HepG2 (cell line): ENCODE results near the gene KIF3C. TPM values are rescaled to one million over a fixed set of nuclear protein-coding genes. Genes with fewer than 3 reads are reported as not detected.

ENCODE experiments used
- ARID2 ChIP-seq: sonication (generic); formaldehyde crosslinking; IDR thresholded peaks from 2 replicates; pipeline ENCODE4 v1.8.1; 2022; ENCODE audit warnings: mild to moderate bottlenecking, missing genetic modification reagents, borderline replicate concordance
- ARID3A ChIP-seq: IDR thresholded peaks from 2 replicates; pipeline ENCODE4 v1.6.1; 2012; ENCODE audit warnings: low read depth, low read length, improper control_type of control experiment
- KLF16 ChIP-seq, 2 experiments: sonication (generic) in 1 of 2; formaldehyde crosslinking in 1 of 2; IDR thresholded peaks; 2 replicates each; pipeline versions ENCODE4 v1.6.1 to v1.8.0; 2016 to 2023; ENCODE audit warnings: missing genetic modification reagents in 2 of 2, missing compliant biosample characterization in 1 of 2
- NFKB2 ChIP-seq: sonication (generic); formaldehyde crosslinking; IDR thresholded peaks from 2 replicates; pipeline ENCODE4 v1.4.0; 2020; ENCODE audit warnings: missing genetic modification reagents, borderline replicate concordance
- NR2F1 ChIP-seq, 2 experiments: fragments of 450-650 bp in 1 of 2; formaldehyde crosslinking in 1 of 2; IDR thresholded peaks; 2 replicates each; pipeline versions ENCODE4 v1.5.0 to v1.6.1; 2016 to 2020; ENCODE audit warnings: mild to moderate bottlenecking in 1 of 2, missing compliant biosample characterization in 1 of 2, missing genetic modification reagents in 1 of 2, moderate library complexity in 1 of 2
- PHF21A ChIP-seq: sonication (generic); formaldehyde crosslinking; IDR thresholded peaks from 2 replicates; pipeline ENCODE4 v1.5.0; 2020; ENCODE audit warnings: mild to moderate bottlenecking, missing genetic modification reagents
- RAD21 ChIP-seq: fragments of 450-650 bp; formaldehyde crosslinking; IDR thresholded peaks from 2 replicates; pipeline ENCODE4 v1.5.0; 2020; ENCODE audit warnings: mild to moderate bottlenecking
- TBP ChIP-seq: sonication (generic); formaldehyde crosslinking; IDR thresholded peaks from 2 replicates; pipeline ENCODE4 v1.5.0; 2020; ENCODE audit warnings: missing genetic modification reagents
- ZBTB21 ChIP-seq: sonication (generic); formaldehyde crosslinking; IDR thresholded peaks from 2 replicates; pipeline ENCODE4 v1.4.0; 2020; ENCODE audit warnings: missing genetic modification reagents
- ZNF563 ChIP-seq: sonication (generic); formaldehyde crosslinking; IDR thresholded peaks from 2 replicates; pipeline ENCODE4 v1.8.0; 2022; ENCODE audit warnings: mild to moderate bottlenecking, moderate library complexity, missing genetic modification reagents
- ZNF687 ChIP-seq: sonication (generic); formaldehyde crosslinking; IDR thresholded peaks from 2 replicates; pipeline ENCODE4 v1.5.1; 2020; ENCODE audit warnings: mild to moderate bottlenecking, missing genetic modification reagents, moderate library complexity
- ZNF777 ChIP-seq: sonication (generic); formaldehyde crosslinking; IDR thresholded peaks from 2 replicates; pipeline ENCODE4 v1.4.0; 2020; ENCODE audit warnings: missing genetic modification reagents
- ZSCAN9 ChIP-seq: IDR thresholded peaks from 2 replicates; pipeline ENCODE4 v1.6.1; 2016; ENCODE audit warnings: borderline replicate concordance
- polyA plus RNA-seq, 8 experiments: library from polyadenylated mRNA; depleted of rRNA in 3 of 8; stranded (reverse) in 7 of 8; unstranded in 1 of 8; fragments of >200 nt; fragmentation: Illumina TruSeq in 4 of 8; extraction: Trizol in 4 of 8; gene quantifications; 2 replicates each; pipeline versions ENCODE4 v1.2.1 to v1.2.3, GENCODE V29; 2011 to 2016; ENCODE audit warnings: low read depth in 4 of 8, missing spikeins in 1 of 8, mixed read lengths in 1 of 8; ENCODE audit not compliant: insufficient read depth in 1 of 8
- total RNA-seq, 5 experiments: library from RNA; depleted of rRNA; stranded (reverse); fragments of >200 nt; fragmentation: Illumina TruSeq; extraction: Trizol; gene quantifications; 2 replicates each; pipeline ENCODE4 v1.2.3, GENCODE V29; 2016; ENCODE audit warnings: low read depth in 1 of 5
- TF ChIP-seq, protein P1 (sequence below): sonication (generic); formaldehyde crosslinking; IDR thresholded peaks from 2 replicates; pipeline ENCODE4 v1.9.0; 2021; ENCODE audit warnings: mild to moderate bottlenecking, missing genetic modification reagents
- TF ChIP-seq, protein P2 (sequence below), 2 experiments: fragments of 450-650 bp in 1 of 2; sonication (generic) in 1 of 2; formaldehyde crosslinking; IDR thresholded peaks; 2 replicates each; pipeline versions ENCODE4 v1.5.0 to v1.8.0; 2020 to 2022; ENCODE audit warnings: mild to moderate bottlenecking in 1 of 2, missing genetic modification reagents in 1 of 2

Gene KIF3C
- total and polyA plus RNA-seq, 2 of the 13 experiments (the other 11 are each of a cell fraction or from before 2014, with no cell fraction given) = 3.6 to 4.9 TPM

DNA sequence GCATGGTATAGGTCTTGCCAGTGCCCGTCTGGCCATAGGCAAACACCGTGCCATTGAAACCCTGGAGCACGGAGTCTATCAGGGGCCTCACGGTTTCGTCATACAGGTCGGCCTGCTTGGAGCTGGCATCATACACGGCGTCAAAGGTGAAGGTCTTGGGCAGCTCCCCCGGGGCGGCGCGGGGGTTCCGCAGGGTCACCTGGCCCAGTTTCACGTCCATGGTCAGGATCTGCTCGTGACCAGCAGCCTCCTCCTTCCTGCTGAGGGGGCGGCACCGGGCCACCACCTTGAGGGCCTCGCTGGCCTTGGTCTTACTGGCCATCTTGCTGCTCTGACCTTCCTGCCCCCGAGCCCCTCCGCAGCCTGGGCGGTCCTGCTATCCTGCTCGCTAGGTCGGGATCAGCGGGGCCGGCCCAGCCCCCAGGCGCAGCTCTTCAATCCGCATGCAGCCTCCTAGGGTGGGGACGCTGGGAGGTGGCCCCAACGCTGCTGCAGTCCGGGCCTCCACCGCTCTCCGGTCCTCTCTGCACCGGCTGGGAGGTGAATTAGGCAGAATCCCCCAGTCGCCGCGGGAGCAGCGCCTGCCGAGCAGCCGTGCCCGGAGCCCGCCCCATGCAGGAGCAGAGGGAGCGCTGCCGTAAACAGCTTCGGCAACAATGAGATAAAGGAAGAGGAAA, 563 bp downstream of the KIF3C start (continued):
- TF ChIP-seq ZNF777 (CRISPR knock-in tag) (peak; percentile 70), KLF16 (CRISPR knock-in tag; IDR thresholded peaks at IDR 0.05) (0 out of 4 replicates have a peak, but pooled peaks of 1 of the 2 experiments have one; percentile 63), NR2F1 (CRISPR knock-in tag; IDR thresholded peaks at IDR 0.05) (peak in 1 of 2 experiments; percentile 46; a peak in 1 of 4 replicates), ARID3A (no peak), NFKB2 (0 out of 2 replicates have a peak, but pooled peaks have one; percentile 19), ARID2 (CRISPR knock-in tag) (peak; percentile 79; the same call in 1 of the 2 replicates), TBP (CRISPR knock-in tag) (no peak), ZSCAN9 (CRISPR knock-in tag) (0 out of 2 replicates have a peak, but pooled peaks have one; percentile 14), ZBTB21 (peak; percentile 58; the same call in 1 of the 2 replicates), ZNF563 (CRISPR knock-in tag) (peak; percentile 44; the same call in 1 of the 2 replicates), PHF21A (CRISPR knock-in tag) (0 out of 2 replicates have a peak, but pooled peaks have one; percentile 52), ZNF687 (CRISPR knock-in tag) (peak; percentile 64), RAD21 (CRISPR knock-in tag) (no peak)
- TF ChIP-seq, protein P1, sequence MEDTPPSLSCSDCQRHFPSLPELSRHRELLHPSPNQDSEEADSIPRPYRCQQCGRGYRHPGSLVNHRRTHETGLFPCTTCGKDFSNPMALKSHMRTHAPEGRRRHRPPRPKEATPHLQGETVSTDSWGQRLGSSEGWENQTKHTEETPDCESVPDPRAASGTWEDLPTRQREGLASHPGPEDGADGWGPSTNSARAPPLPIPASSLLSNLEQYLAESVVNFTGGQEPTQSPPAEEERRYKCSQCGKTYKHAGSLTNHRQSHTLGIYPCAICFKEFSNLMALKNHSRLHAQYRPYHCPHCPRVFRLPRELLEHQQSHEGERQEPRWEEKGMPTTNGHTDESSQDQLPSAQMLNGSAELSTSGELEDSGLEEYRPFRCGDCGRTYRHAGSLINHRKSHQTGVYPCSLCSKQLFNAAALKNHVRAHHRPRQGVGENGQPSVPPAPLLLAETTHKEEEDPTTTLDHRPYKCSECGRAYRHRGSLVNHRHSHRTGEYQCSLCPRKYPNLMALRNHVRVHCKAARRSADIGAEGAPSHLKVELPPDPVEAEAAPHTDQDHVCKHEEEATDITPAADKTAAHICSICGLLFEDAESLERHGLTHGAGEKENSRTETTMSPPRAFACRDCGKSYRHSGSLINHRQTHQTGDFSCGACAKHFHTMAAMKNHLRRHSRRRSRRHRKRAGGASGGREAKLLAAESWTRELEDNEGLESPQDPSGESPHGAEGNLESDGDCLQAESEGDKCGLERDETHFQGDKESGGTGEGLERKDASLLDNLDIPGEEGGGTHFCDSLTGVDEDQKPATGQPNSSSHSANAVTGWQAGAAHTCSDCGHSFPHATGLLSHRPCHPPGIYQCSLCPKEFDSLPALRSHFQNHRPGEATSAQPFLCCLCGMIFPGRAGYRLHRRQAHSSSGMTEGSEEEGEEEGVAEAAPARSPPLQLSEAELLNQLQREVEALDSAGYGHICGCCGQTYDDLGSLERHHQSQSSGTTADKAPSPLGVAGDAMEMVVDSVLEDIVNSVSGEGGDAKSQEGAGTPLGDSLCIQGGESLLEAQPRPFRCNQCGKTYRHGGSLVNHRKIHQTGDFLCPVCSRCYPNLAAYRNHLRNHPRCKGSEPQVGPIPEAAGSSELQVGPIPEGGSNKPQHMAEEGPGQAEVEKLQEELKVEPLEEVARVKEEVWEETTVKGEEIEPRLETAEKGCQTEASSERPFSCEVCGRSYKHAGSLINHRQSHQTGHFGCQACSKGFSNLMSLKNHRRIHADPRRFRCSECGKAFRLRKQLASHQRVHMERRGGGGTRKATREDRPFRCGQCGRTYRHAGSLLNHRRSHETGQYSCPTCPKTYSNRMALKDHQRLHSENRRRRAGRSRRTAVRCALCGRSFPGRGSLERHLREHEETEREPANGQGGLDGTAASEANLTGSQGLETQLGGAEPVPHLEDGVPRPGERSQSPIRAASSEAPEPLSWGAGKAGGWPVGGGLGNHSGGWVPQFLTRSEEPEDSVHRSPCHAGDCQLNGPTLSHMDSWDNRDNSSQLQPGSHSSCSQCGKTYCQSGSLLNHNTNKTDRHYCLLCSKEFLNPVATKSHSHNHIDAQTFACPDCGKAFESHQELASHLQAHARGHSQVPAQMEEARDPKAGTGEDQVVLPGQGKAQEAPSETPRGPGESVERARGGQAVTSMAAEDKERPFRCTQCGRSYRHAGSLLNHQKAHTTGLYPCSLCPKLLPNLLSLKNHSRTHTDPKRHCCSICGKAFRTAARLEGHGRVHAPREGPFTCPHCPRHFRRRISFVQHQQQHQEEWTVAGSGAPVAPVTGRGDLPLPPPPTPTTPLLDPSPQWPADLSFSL = no peak
- TF ChIP-seq, protein P2, sequence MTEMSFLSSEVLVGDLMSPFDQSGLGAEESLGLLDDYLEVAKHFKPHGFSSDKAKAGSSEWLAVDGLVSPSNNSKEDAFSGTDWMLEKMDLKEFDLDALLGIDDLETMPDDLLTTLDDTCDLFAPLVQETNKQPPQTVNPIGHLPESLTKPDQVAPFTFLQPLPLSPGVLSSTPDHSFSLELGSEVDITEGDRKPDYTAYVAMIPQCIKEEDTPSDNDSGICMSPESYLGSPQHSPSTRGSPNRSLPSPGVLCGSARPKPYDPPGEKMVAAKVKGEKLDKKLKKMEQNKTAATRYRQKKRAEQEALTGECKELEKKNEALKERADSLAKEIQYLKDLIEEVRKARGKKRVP (CRISPR knock-in tag; IDR thresholded peaks at IDR 0.05) = peak in 1 of 2 experiments; percentile 70; a peak in 1 of 4 replicates
